HG03135 (cell line): ENCODE data around the gene CD101.

Source experiments
- ATAC-seq: cut with Tn5 transposase; IDR thresholded peaks from one replicate; pipeline ENCODE4 v1.9.1; 2021; ENCODE audit warnings: mild to moderate bottlenecking, moderate library complexity; ENCODE audit not compliant: unreplicated experiment

CD101 gene

DNA sequence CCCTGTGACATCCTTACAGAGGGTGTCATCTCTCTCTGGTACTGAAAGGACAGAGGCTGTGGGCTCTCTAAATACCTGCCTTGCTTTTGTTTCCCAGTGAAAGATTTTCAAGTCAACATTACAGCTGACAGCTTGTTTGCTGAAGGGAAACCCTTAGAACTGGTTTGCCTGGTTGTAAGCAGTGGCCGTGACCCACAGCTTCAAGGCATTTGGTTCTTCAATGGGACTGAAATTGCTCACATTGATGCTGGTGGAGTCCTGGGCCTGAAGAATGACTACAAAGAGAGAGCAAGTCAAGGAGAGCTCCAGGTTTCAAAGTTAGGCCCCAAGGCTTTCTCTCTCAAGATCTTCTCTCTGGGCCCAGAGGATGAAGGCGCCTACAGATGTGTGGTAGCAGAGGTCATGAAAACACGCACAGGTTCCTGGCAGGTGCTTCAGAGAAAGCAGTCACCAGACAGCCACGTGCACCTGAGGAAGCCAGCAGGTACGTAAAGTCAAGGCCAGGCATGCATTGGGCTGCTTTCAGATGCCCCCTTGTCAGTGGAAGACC lies 11.8 kb downstream of the CD101 start:
- no peak for ATAC-seq

DNA sequence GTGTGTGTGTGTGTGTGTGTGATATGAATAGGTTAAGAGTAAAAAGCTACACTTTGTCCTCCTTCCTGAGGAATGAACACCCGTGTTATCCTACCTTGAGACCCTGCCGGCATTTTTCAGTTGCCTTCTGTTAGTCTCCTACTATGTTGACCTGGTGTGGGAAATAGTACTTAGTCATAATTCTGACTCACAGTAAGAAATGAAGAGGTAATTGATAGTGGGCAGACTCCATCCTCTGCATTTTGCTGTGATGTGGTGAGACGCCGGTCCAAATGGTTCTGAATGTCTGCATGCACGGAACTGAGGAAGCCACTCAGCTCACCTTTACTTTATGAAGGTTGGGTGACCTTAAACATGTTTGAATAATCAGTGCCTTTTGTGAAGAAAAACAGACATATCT lies 12.6 kb downstream of the CD101 start:
- no peak for ATAC-seq

DNA sequence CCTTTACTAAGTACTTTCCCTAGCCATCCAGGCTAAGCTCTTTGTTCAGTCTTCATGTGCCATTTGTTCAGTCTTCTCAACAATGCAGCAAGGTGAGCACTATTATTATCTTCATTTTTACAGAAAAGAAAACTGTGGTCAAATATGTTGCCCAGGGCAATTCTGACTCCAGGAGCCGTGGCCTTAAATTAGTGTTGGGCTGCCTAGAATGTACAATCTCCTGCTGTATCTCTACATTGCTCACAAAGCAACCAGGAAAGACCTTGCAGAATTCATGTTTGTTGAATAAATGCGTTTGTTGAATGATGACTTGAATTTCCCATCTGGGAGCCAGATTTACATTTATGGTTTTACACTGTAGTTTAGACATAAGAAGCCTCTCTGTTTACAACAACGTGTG lies 14.2 kb downstream of the CD101 start:
- no peak for ATAC-seq

DNA sequence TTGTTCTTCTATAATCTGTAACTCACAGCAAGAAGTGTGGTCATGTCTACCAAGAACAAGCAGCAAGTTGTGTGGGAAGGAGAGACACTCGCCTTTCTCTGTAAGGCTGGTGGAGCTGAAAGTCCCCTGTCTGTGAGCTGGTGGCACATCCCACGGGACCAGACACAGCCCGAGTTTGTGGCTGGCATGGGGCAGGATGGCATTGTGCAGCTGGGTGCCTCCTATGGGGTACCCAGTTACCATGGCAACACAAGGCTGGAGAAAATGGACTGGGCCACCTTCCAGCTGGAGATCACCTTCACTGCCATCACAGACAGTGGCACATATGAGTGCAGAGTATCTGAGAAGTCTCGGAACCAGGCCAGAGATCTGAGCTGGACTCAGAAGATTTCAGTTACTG lies 15.5 kb downstream of the CD101 start:
- ATAC-seq, result no peak

DNA sequence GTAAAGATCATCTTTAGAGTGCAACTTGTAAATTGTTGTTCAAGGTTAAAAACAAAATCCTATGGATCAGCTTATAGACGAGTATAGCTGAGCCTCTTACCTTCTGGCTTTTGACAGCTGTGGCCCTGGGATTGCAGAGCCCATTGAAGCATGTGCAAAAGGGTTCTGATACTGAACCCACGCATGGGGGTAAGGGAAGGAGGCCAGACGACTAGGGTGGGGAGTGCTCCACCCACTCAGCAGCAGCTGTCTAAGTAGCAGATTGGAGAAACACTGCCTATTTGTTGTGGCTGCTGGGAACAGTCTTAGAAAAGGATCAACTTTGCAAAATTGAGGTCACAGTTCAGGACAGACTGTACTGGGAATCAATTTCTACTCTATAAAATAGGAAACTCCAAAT lies 16.1 kb downstream of the CD101 start:
- no peak for ATAC-seq

DNA sequence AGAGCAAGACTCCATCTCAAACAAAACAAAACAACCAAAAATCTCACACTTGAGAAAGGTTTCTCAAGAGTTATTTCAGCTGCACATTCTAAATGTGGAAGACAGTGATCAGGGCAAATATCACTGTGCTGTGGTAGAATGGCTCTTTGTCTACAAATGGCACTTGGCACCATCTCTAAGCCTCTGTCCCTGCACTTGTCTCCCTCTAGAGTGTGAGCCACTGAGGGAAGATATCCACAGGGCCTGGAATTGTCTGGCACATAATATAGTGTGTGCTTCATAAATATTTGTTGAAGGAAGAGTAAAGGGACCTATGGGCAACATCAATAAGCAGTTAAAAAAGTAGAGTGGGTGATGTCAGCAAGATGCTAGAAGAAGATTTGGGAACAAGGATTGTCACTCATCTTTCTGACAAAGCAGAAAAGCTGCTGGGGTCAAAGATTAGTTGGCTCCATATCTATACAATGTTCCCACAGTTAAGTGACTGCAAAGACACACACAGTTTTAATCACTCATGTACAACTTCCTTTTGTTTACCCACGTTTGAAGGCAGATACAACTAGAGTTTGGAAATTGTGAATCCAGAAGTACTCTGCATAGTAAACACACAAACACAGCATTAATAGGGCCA lies 19.1 kb downstream of the CD101 start:
- ATAC-seq, result no peak

DNA sequence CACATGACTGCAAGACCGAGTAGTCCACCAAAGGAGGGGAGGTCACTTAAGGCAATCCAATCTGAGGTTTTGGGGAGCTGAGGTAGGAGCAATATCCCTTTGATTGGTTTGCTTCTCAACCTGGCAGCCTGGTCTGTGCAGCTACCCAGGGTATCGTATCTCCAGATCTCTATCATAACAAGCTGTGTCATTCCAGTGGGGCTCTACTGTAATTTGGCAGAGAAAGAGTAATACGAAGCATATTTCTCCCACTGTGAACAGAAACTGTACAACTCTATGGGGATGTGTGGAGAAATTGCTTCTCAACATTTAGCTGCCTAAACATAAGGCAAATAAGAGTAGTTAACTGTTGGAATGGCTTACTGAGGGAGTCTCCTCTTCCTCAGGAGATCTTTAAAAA lies 20.6 kb downstream of the CD101 start:
- no peak for ATAC-seq

DNA sequence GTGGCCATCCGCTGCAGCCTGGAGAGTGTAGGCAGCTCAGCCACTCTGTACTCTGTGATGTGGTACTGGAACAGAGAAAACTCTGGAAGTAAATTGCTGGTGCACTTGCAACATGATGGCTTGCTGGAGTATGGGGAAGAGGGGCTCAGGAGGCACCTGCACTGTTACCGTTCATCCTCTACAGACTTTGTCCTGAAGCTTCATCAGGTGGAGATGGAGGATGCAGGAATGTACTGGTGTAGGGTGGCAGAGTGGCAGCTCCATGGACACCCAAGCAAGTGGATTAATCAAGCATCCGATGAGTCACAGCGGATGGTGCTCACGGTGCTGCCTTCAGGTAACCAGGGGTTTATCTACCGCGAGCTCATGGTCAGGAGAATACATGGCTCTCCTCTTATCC lies 24.0 kb downstream of the CD101 start:
- no peak for ATAC-seq

DNA sequence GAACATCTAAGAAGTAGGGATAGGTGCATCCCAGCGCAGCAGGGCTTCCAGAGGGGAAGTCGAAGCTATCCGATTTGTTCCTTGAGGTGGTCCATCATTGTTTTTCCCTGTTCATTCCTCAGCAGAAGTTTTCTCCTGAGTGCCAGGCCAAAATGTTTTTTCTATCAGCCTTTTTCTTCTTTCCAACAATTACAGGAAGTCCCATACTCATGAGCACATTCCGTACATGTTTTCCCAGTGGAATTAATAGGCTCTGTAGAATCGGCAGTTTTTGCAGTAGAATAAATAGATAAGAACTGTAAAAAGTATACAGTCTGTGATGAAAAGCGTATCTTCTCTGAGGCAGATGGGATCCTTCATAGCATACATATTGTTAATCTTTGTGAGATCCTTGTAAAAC lies 24.8 kb downstream of the CD101 start:
- no peak for ATAC-seq

DNA sequence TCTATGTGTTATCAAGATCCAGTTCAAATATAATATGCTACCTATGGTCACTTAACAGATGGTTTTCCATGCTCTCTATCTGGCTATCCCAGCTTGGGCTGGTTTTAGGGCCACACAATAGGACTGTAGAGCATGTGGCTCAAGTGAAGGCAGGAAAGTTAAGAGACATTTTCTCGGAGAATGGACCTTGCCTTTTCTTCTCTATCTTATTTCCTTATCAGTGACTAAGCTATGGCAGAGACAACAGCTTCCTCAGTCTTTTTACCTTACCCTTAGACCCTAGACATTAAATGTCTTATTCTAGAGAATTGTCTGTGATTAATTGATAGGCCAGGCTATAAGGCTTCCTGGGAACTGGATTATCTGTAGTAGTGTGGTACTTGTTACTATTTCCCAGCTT lies 28.1 kb downstream of the CD101 start:
- ATAC-seq, result no peak

DNA sequence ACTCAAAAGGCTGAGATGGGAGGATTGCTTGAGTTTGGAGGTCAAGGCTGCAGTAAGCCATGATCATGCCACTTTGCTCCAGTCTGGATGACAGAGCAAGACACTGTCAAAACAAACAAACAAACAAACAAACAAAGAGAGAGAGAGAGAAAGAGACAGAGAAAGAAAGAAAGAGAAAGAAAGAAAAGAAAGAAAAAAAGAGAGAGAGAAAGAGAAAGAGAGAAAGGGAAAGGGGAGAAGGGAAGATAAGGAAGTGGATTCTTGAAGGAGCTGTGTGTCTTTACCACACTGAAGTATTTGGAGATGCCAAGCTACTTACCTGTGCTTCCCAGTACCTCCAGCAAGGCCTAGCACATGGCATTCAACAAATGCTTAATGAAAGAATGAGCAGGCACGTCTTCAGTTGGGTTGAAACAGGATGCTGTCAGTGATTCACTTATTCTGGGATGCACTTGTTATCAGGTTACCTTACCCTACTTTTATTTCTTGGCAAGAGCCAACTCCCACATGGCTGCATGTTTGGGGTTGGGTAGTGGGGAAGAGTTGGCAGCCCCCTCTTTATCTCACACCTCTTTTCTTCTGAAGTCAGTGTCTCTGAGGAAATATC lies 28.8 kb downstream of the CD101 start:
- no peak for ATAC-seq

DNA sequence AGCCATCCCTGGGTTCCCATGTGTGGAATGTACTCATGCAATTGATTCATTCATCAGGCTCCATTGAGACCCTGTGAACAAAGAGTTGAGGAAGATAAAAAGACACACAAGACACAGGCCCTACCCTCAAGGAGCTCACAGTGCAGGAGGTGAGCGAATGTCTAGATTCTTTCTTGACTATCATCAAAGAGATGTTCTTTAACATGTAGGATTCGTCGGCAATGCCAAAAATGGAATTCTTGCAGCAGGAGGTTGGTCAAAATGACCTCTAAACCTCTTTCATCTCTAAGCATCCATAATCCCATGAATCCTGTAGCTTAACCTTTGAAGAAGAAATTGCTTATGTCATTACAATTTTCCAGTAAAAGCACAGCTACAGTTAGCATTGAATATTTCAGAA lies 30.7 kb downstream of the CD101 start:
- ATAC-seq, result no peak

DNA sequence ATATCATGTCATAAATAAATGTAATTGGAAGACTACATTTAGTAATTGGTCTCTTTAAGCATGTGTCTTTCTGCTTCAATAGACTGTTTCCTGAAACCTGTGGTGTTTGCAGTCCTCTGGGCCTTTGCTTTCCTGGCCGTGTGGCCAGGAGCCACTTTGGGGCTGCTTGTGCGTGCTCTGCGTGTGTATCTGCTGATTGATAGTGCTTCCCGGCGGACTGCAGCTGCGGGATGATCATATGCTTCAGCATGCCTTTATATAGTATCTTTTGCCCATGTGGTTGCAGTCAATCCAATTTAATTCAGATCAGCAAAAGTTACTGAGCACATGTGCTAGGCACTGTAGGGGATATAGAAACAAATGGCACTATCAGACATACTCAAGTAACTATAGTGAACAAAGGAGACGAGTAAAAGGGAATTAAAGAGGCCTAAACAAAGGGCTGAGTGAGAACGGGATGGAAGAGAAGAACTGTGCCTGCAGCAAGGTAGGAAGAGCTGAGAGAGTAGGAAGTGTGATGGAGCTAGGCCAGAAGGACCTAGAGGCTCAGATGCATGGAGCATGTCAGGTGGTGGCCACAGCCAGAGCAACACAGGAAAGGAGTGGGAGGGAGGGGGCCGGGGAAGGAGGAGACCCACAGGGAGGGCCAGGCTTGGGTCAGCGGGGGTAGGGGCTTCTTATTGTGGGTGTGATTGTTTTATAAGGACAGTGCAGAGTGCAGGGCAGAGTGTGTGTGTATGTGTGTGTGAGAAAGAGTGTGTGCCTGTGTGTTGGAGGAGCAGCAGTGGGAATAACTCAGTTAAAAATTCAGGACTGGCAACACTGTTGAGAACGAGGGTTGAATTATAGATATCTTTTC lies 31.4 kb downstream of the CD101 start:
- no peak for ATAC-seq

DNA sequence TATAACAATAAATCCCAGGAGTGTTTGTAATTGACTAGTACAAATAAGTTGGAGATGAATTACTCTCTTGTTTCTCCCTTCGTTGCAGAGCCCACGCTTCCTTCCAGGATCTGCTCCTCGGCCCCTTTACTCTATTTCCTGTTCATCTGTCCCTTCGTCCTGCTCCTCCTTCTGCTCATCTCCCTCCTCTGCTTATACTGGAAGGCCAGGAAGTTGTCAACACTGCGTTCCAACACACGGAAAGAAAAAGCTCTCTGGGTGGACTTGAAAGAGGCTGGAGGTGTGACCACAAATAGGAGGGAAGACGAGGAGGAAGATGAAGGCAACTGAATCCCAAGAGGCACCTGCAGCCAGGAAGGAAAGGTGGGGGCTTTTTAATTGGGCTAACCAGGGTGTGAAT lies 32.2 kb downstream of the CD101 start:
- no peak for ATAC-seq

DNA sequence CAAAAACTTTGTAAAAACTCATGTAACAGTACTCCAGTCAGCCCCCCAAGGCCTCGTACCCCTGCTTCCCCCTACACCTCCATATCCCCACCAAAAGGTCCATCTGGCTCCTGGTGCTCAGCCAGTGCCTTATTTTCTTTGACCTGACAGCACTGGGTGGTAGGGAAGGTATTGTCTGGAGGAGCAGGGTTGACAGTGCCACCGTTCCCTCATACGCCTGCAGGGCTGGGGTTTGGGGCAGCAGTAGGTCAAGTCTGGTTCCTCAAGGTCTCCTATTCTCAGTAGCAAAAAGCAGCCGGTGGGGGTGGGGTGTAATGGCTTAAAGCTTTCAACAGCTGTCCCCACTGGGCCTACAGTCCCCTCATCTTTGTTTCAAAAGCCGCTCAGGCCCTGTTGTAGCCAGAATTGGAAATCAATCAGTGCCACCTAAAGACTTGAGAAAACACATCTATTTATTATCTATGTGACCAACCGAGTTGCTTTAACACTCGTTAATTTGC lies 33.3 kb downstream of the CD101 start:
- ATAC-seq, result no peak

DNA sequence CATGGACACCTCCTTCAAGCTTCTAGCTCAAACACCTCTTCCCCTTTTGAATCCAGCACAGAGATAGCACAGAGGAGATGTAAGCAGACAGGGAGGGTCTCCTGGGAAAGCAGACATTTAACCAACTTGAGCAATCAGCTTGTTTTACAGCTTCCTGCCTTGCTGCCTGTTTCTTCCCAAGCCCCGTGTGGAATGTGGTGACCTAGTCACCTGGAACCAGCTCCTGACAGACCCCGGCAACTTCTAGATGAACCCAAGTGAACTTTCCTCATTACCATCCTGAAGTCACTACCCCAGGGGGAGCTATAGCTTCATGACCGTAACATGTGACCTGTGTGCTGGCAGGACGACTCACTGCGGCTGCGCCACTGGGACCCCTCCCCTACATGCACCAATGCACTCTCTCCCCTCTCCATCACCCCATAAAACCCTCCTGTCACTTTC lies 34.5 kb downstream of the CD101 start:
- ATAC-seq, result no peak

DNA sequence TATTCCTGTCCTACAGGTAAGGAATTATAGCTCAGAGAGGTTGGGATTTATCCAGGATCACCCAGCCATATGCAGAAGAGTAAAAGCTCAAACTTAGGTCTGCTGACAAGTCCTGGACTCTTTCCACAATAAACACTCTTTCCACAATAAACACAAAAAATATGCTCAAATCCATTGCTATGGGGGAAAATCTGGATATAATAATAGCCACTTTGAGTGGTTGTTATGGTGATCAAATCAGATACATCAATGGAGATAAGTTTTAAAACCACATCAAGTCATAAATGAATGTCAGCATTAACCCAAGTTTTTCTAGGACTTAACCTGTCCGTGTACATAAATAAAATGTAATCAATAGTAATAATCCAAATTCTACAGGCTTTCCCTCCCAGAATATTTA lies 36.2 kb downstream of the CD101 start:
- ATAC-seq, result no peak

DNA sequence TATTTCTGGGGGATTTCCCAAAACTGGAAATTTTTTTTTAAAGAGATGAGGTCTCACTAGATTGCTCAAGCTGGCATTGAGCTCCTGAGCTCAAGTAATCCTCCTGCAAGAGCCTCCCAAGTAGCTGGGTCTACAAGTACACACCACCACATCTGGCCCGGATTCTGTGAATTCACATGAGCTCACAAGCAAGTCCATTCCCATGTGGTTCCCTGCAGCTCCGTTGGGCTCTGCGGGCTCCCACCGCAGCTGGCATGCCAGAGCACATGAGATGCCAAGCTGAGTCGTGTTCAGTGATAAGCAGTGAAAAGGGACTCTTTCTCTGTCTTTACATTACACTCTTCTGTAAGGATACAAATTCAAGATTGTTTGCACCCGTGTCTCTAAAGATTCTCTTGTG lies 36.7 kb downstream of the CD101 start:
- ATAC-seq, result no peak

DNA sequence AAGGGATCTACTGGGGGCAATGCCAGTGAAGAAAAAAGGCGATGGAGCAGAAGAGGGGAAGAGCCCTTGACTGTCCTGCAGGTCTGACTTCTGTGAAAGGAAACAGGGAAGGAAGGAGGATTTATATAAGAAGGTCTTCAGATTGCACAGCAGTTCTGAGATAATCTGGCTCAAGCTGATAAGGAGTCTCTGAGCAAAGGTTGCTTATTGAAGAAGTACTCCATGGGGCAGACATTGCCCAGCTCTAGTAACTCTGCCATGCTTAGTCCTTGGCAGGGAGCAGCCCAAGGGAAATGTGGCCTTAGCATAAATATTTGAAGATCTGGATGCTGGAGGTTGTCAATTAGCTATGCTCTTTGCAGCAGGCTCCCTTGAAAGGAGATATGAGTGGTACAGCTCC lies 42.7 kb downstream of the CD101 start:
- no peak for ATAC-seq

DNA sequence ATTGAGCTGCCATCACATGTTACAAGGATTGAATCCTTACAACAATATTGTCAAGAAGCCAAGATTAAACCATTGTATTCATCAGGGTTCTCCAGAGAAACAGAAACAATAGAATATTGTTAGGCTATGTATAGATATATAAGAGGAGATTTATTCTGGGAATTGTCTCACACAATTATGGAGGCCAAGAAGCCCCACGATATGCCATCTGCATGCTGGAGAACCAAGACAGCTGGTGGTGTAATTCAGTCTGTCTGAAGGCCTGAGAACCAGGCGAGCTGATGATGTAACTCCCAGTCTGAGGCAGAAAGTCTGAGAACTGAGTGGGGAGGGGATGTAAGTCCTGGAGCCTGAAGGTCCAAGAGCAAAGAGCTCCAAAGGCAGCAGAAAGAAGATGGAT lies 44.1 kb downstream of the CD101 start:
- no peak for ATAC-seq

DNA sequence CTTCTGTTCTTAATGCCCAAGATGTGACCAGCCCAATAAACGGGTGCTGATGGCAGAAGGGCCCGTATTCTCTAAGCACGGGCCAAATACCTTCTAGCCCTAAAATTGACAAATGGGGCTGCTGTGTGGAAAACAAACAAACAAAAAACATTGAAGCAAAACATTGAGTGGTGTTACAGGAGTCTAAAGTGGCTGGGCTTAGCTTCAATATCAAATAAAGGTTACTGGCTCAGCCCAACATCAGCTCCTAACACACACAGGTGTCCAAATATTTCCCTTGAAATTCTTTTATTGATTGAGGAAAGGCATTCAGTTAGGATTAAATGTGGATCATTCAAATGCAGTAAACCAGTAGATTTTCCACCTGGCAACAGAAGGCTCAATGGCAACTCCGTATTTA lies 45.2 kb downstream of the CD101 start:
- no peak for ATAC-seq

DNA sequence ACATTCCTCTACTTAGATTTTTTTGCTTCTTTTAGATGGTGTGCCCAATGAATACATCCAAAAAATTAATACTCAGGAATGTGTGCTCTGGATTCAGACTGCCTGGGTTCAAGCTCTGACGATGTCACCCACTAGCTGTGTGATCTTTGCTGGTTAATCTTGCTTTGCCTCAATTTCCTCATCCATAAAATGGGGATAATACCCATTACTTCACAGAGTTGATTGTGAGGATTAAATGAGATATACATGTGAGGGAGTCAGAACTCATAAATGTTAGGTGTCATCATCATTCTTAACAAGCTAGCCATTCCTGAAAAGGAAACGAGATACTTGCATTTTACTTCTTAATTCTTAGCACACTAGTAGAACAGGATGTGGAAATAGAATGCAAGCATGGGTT lies 45.7 kb downstream of the CD101 start:
- no peak for ATAC-seq
